NK-92 treated with Interleukin-12 subunit alpha and Interleukin-12 subunit beta, amount 100 ng/mL, for 24 hours (cell line): Measurements from ENCODE around the gene PHACTR2.

Experiments
- DNase-seq: peaks from one replicate; lab custom pipeline; 2025; lab: John Stamatoyannopoulos, UW

Gene PHACTR2

GRCh38 chr6:143742070-143742954 lies 64.5 kb downstream of the PHACTR2 start:
- DNase-seq, result no peak

- DNase-seq, result no peak
These were observed 65.1 kb downstream of the PHACTR2 start for GRCh38 chr6:143742955-143743255.

- no peak for DNase-seq
These were observed 65.8 kb downstream of the PHACTR2 start for GRCh38 chr6:143743301-143744166.

- no peak for DNase-seq
These were observed 66.9 kb downstream of the PHACTR2 start for GRCh38 chr6:143744551-143745165.

GRCh38 chr6:143745166-143746133 lies 67.7 kb downstream of the PHACTR2 start:
- no peak for DNase-seq

- no peak for DNase-seq
These were observed 68.7 kb downstream of the PHACTR2 start for GRCh38 chr6:143746202-143747119.

GRCh38 chr6:143747347-143747842 lies 69.6 kb downstream of the PHACTR2 start:
- no peak for DNase-seq

GRCh38 chr6:143749891-143750290 lies 72.1 kb downstream of the PHACTR2 start:
- no peak for DNase-seq

GRCh38 chr6:143750877-143751276 lies 73.1 kb downstream of the PHACTR2 start:
- no peak for DNase-seq

GRCh38 chr6:143752459-143752858 lies 74.7 kb downstream of the PHACTR2 start:
- DNase-seq, result no peak

- no peak for DNase-seq
These were observed 75.9 kb downstream of the PHACTR2 start for GRCh38 chr6:143753678-143754077.

- no peak for DNase-seq
These were observed 76.4 kb downstream of the PHACTR2 start for GRCh38 chr6:143754204-143754603.

- DNase-seq, result no peak
These were observed 77.6 kb downstream of the PHACTR2 start for GRCh38 chr6:143755301-143755744.

- DNase-seq, result no peak
These were observed 79.6 kb downstream of the PHACTR2 start for GRCh38 chr6:143757346-143757832.

- DNase-seq, result no peak
These were observed 80.8 kb downstream of the PHACTR2 start for GRCh38 chr6:143758551-143758950.

- DNase-seq, result no peak
These were observed 81.9 kb downstream of the PHACTR2 start for GRCh38 chr6:143759666-143760065.

GRCh38 chr6:143761074-143761473 lies 83.3 kb downstream of the PHACTR2 start:
- no peak for DNase-seq

GRCh38 chr6:143762126-143762525 lies 84.4 kb downstream of the PHACTR2 start:
- DNase-seq, result no peak

GRCh38 chr6:143765422-143766184 lies 87.8 kb downstream of the PHACTR2 start:
- no peak for DNase-seq
